ENCODE data around the gene CELA2B. TPM values are rescaled to one million over a fixed set of nuclear protein-coding genes. Genes with fewer than 3 reads are reported as not detected.
"Not testable (repeated sequence)": the region's sequence is repeated elsewhere in the genome, so short reads cannot be mapped to it uniquely, and the experiment has no call there.

Gene CELA2B
- total and polyA plus RNA-seq, 2 donors (not counting 1 experiment from before 2014, with no cell fraction given): not detected

DNA sequence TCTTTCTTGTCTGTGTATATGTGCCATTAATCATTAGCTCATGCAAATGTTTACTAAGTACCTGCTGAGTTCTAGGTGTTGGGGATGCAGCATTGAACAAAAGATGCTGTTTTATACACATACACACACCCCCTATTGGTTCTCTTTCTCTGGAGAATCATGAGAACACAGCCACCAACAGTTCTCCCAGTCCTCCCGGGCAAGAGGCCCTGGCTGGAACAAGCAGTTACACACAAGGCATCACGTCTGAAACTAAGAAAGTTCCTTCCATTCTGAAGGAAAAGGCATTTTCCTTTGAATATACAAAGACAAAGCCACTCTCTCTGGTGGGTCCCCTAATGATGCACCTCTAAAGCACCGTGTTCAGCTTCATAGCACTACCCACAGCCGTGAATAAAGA lies 37.3 kb downstream of the CELA2B start:
- H4K20me1 ChIP-seq (ENCODE audit: control insufficient read depth, extremely low read depth, insufficient read depth, low read length): no peaks in the 10 kb centered on the region
- no peak for TF ChIP-seq CTCF (conservative IDR thresholded peaks at IDR 0.05 in 1 of 2, IDR thresholded peaks at IDR 0.05 in 1 of 2; ENCODE audit: low read depth in 1 of 2, low read length in 2 of 2)
- no peak for TF ChIP-seq EZH2 (IDR thresholded peaks at IDR 0.05; ENCODE audit: low read length, missing control alignments)
- H3K36me3 ChIP-seq (ENCODE audit: control insufficient read depth, insufficient read depth, low read length): no peaks in the 10 kb centered on the region
- H3K9ac ChIP-seq (ENCODE audit: insufficient read depth, low read length): no peak overlapping the region
- no peak for DNase-seq (ENCODE audit: low read depth in 2 of 2)
- H2AFZ ChIP-seq (ENCODE audit: low read length): no peak overlapping the region
- no peak overlapping the region for H3K27ac ChIP-seq (ENCODE audit: insufficient read depth, low read length)
- H3K4me3 ChIP-seq (replicated peaks in 1 of 4; ENCODE audit: control extremely low read depth in 1 of 4, insufficient read depth in 1 of 4, low read depth in 3 of 4, low read length in 4 of 4): no peak overlapping the region
- H3K9me3 ChIP-seq (ENCODE audit: control insufficient read depth, insufficient read depth, low read depth, low read length): no peaks in the 10 kb centered on the region
- H3K27me3 ChIP-seq (ENCODE audit: control insufficient read depth, insufficient read depth, low read length): no peaks in the 10 kb centered on the region
- no peak overlapping the region for H3K4me2 ChIP-seq (ENCODE audit: extremely low read depth, insufficient read depth, low read length)
- no peaks in the 10 kb centered on the region for H3K79me2 ChIP-seq (ENCODE audit: control insufficient read depth, insufficient read depth, low read length)
- H3K4me1 ChIP-seq (ENCODE audit: control insufficient read depth, extremely low read depth, insufficient read depth, low read length): peaks cover 3% of the 10 kb centered on the region

- no peaks in the 10 kb centered on the region for H3K79me2 ChIP-seq (ENCODE audit: control insufficient read depth, insufficient read depth, low read length)
- no peak for DNase-seq (ENCODE audit: low read depth in 2 of 2)
Observed at GRCh38 chr1:15513919-15514318, 38.0 kb downstream of the CELA2B start.

DNA sequence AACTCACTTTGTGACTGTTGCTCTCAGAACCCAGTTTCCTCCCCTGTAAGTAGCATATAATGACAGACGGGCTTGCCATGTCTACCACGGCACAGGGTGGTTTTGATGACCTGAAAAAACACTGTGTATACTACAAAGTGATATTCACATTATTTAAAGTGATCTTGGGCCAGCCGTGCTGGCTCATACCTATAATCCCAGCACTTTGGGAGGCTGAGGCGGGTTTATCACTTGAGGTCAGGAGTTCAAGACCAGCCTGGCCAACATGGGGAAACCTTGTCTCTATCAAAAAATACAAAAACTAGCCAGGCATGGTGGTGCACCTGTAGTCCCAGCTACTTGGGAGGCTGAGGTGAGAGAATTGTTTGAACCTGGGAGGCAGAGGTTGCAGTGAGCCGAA lies 38.7 kb downstream of the CELA2B start:
- H3K27ac ChIP-seq (ENCODE audit: insufficient read depth, low read length); H3K4me3 ChIP-seq (replicated peaks in 1 of 4; ENCODE audit: control extremely low read depth in 1 of 4, insufficient read depth in 1 of 4, low read depth in 3 of 4, low read length in 4 of 4); H3K79me2 ChIP-seq (ENCODE audit: control insufficient read depth, insufficient read depth, low read length); H3K4me1 ChIP-seq (ENCODE audit: control insufficient read depth, extremely low read depth, insufficient read depth, low read length); H3K27me3 ChIP-seq (ENCODE audit: control insufficient read depth, insufficient read depth, low read length); DNase-seq (ENCODE audit: low read depth in 2 of 2); H3K9ac ChIP-seq (ENCODE audit: insufficient read depth, low read length); H3K4me2 ChIP-seq (ENCODE audit: extremely low read depth, insufficient read depth, low read length); H3K36me3 ChIP-seq (ENCODE audit: control insufficient read depth, insufficient read depth, low read length); H2AFZ ChIP-seq (ENCODE audit: low read length); H4K20me1 ChIP-seq (ENCODE audit: control insufficient read depth, extremely low read depth, insufficient read depth, low read length); H3K9me3 ChIP-seq (ENCODE audit: control insufficient read depth, insufficient read depth, low read depth, low read length): not testable (repeated sequence)

More at GRCh38 chr1:15513919-15514318, 38.0 kb downstream of the CELA2B start:
- H3K27me3 ChIP-seq (ENCODE audit: control insufficient read depth, insufficient read depth, low read length): no peaks in the 10 kb centered on the region
- H2AFZ ChIP-seq (ENCODE audit: low read length): no peak overlapping the region
- H3K9ac ChIP-seq (ENCODE audit: insufficient read depth, low read length): no peak overlapping the region
- no peaks in the 10 kb centered on the region for H4K20me1 ChIP-seq (ENCODE audit: control insufficient read depth, extremely low read depth, insufficient read depth, low read length)
- H3K4me2 ChIP-seq (ENCODE audit: extremely low read depth, insufficient read depth, low read length): no peak overlapping the region
- H3K4me3 ChIP-seq (replicated peaks in 1 of 4; ENCODE audit: control extremely low read depth in 1 of 4, insufficient read depth in 1 of 4, low read depth in 3 of 4, low read length in 4 of 4): no peak overlapping the region
- peaks cover 3% of the 10 kb centered on the region for H3K4me1 ChIP-seq (ENCODE audit: control insufficient read depth, extremely low read depth, insufficient read depth, low read length)
- no peaks in the 10 kb centered on the region for H3K9me3 ChIP-seq (ENCODE audit: control insufficient read depth, insufficient read depth, low read depth, low read length)
- TF ChIP-seq CTCF (conservative IDR thresholded peaks at IDR 0.05 in 1 of 2, IDR thresholded peaks at IDR 0.05 in 1 of 2; ENCODE audit: low read depth in 1 of 2, low read length in 2 of 2): no peak
- TF ChIP-seq EZH2 (IDR thresholded peaks at IDR 0.05; ENCODE audit: low read length, missing control alignments): no peak
- H3K36me3 ChIP-seq (ENCODE audit: control insufficient read depth, insufficient read depth, low read length): no peaks in the 10 kb centered on the region
- no peak overlapping the region for H3K27ac ChIP-seq (ENCODE audit: insufficient read depth, low read length)

All from fibroblast of lung (primary cell).